Mononuclear cell (primary cell): ENCODE measurements around the gene NUDT8. TPM values are rescaled to one million over a fixed set of nuclear protein-coding genes. Genes with fewer than 3 reads are reported as not detected.

ENCODE experiments used
- H3K27me3 ChIP-seq: 2 replicates; pipeline ENCODE4 v1.6.0; 2011; ENCODE audit warnings: low read length, control low read depth; ENCODE audit not compliant: insufficient read depth
- H3K4me1 ChIP-seq: 2 replicates; pipeline ENCODE4 v1.5.1; 2011; ENCODE audit warnings: mild to moderate bottlenecking, low read length, control low read depth; ENCODE audit not compliant: insufficient read depth
- H3K4me3 ChIP-seq: 2 replicates; pipeline ENCODE4 v1.5.1; 2011; ENCODE audit warnings: mild to moderate bottlenecking, low read length, moderate library complexity
- H3K9me3 ChIP-seq: 2 replicates; pipeline ENCODE4 v1.5.1; 2011; ENCODE audit warnings: low read depth, mild to moderate bottlenecking, control low read depth, low read length
- total RNA-seq: library from RNA; depleted of rRNA; stranded (reverse); fragments of >200 nt; gene quantifications from one replicate; pipeline ENCODE4 v1.2.3, GENCODE V29; 2012

Gene NUDT8
- total RNA-seq, 1 donor: 2.3 TPM

DNA sequence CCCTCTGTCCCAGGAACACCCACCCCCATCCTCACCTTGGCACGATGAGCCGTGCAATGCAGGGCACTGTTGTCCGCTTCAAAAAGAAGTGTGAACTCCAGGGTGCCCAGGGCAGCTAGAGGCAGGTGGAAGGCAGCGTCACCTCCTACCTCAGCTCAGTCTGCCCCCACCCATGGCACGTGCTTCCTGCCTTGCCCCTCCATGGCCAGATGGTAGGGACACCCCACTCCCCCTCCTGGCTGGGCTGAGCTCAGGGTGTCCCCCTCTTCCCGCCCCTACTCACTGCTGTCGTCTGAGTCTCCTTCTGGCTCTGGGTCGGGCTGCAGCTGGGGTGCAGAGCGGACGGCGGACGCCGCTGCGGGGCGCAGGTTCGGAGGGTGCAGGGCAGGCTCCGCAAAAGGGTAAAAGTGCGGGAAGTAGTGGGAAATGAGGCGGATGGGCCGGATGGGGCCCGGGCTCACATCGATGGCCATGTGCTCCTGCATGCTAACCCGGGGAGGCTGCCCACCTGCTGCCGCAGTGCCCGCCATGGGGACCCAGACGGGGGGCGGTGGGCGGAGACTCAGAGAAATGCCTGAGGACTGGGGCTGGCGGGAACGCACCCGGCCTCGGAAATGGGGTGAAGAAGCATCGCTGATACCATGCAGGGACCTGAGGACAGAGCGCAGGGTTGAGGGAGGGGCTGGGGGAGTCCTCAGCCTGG, 13.9 kb downstream of the NUDT8 start:
- no peaks in the 10 kb centered on the region for H3K9me3 ChIP-seq
- H3K4me1 ChIP-seq: peaks cover 39% of the 10 kb centered on the region
- H3K27me3 ChIP-seq: no peaks in the 10 kb centered on the region
- no peak overlapping the region for H3K4me3 ChIP-seq

DNA sequence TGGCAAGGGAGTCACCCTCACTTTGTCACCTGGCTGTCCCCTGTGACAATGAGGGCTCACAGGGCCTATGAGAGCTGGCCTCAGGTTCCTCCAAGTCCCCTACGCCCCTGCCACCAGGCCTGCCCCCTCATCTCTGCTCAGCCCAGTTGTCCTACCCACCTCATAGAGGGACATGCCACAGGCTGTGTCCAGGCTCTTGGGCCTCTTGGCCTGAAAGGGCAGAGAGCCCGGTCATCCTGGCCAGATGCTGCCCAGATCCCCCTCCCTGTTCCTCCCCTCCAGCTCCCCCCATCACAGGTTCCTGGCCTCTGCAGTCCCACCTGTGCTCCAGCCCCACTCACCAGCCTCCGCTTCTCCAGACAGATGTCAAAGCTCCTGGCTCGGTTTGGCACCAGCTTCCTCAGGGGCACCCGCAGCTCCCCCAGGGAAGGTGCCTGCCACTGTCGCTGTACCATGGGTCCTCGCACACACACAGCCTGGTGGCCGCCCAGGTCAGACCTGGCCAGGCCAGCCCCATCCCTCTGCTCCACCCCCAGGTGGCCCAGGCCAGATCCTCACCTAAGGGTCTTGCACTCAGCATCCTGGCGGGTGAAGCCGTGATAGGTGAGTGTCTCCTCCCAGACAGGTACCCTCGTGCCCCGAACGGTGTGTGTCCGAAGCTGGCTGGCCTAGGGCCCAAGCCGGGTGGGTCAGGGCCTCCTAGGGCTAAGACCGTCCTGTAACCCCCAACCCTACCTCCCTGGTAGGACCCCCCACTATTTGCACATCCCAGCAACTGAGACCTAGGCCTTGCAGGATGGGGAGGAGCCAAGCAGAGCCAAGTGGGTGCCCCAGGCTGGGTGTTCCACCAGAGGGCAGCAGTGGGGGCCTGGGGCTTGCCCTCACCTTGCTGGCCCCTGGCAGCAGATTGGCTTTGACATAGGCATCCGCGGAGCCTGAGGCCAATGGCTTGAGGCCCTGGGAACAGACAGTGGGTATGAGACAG, 14.7 kb downstream of the NUDT8 start:
- peaks cover 39% of the 10 kb centered on the region for H3K4me1 ChIP-seq
- H3K4me3 ChIP-seq: no peak overlapping the region
- no peaks in the 10 kb centered on the region for H3K27me3 ChIP-seq
- no peaks in the 10 kb centered on the region for H3K9me3 ChIP-seq

- Histone ChIP-seq H3K9me3 (no peaks in the 10 kb centered on the region), H3K4me3 (peak overlapping the region; percentile 35), H3K4me1 (peaks cover 39% of the 10 kb centered on the region), H3K27me3 (no peaks in the 10 kb centered on the region)
Observed at GRCh38 chr11:67613960-67614715, 15.6 kb downstream of the NUDT8 start.

DNA sequence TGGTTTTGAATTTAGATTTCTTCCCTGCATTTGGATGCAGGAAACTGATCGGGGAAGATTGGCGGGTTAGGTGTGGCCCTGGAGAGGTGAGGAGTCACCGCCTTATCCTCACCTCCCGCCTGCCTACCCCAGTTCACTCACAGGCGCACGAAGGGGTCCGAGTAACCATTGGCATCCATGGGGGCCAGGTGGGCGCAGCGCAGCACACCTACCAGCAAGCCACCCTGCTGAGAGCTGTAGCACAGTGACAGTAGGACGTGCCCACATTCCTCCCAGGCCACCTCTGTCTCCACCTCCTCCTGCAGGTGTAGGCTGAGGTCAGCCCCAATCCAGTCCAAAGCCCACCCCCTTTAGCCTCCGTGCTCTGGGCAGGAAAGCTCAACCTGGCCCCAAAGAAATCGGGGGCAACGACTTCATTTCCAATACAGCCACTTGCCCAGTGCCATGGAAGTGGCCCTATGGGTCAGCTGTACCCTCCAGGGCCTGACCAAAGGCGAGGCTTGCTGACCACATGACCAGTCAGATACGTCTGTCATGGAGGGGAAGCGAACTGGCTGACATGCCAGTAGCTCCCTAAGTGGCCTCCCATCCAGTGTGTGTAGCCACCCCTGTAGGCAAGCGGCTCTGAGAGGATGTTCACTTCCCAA, 16.3 kb downstream of the NUDT8 start:
- Histone ChIP-seq H3K27me3 (no peaks in the 10 kb centered on the region), H3K9me3 (no peaks in the 10 kb centered on the region), H3K4me3 (no peak overlapping the region), H3K4me1 (peaks cover 39% of the 10 kb centered on the region)

GRCh38 chr11:67612751-67613150, 17.0 kb downstream of the NUDT8 start:
- Histone ChIP-seq H3K9me3 (no peaks in the 10 kb centered on the region), H3K4me1 (peaks cover 44% of the 10 kb centered on the region), H3K27me3 (no peaks in the 10 kb centered on the region), H3K4me3 (no peak overlapping the region)

DNA sequence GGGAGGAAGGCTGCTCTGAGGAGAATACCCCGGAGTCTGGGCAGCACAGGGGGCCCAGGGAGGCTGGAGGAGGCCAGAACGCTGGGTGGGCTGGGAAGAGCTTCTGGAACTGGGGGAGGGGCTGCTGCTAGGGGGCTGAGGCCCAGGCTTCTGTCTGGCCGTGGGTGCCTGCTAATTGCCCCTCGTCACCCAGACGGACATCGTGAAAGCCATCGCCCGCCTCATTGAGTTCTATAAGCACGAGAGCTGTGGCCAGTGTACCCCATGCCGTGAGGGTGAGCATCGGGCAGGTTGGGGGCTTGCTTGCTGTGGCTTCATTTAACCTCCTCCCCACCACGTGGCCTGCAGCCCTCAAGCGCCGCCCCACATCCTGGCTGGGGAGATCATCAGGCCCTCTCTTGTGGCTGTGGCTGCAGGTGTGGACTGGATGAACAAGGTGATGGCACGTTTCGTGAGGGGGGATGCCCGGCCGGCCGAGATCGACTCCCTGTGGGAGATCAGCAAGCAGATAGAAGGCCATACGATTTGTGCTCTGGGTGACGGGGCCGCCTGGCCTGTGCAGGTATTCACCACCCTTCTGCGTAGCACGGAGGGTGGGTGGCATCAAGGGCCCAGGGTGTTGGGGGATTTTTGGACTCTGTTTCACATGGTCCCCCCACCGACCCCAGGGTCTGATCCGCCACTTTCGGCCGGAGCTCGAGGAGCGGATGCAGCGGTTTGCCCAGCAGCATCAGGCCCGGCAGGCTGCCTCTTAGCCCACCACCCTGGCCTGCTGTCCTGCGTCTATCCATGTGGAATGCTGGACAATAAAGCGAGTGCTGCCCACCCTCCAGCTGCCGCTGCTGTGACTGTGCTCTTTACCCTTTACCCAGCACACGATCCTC, 17.8 kb downstream of the NUDT8 start:
- no peaks in the 10 kb centered on the region for H3K27me3 ChIP-seq
- peaks cover 51% of the 10 kb centered on the region for H3K4me1 ChIP-seq
- H3K4me3 ChIP-seq: no peak overlapping the region
- no peaks in the 10 kb centered on the region for H3K9me3 ChIP-seq

DNA sequence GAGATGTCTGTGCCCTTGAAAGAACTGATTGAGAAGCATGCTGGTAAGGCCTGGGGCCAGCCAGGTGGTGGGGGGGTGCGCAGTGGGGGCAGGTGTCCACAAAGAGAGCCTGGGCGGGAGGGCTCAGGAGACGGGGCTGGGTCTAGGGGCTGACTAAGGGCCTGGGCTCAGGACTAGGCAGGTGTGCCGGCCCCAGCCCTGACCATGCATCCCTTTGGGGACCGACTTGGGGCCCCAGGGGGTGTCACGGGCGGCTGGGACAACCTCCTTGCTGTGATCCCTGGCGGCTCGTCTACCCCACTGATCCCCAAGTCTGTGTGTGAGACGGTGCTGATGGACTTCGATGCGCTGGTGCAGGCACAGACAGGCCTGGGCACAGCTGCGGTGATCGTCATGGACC, 18.6 kb downstream of the NUDT8 start:
- Histone ChIP-seq H3K4me1 (peaks cover 53% of the 10 kb centered on the region), H3K4me3 (no peak overlapping the region), H3K27me3 (no peaks in the 10 kb centered on the region), H3K9me3 (no peaks in the 10 kb centered on the region)

- no peak overlapping the region for H3K4me3 ChIP-seq
- peaks cover 47% of the 10 kb centered on the region for H3K4me1 ChIP-seq
- no peaks in the 10 kb centered on the region for H3K27me3 ChIP-seq
- H3K9me3 ChIP-seq: no peaks in the 10 kb centered on the region
Observed at GRCh38 chr11:67610302-67610868, 19.4 kb downstream of the NUDT8 start.

DNA sequence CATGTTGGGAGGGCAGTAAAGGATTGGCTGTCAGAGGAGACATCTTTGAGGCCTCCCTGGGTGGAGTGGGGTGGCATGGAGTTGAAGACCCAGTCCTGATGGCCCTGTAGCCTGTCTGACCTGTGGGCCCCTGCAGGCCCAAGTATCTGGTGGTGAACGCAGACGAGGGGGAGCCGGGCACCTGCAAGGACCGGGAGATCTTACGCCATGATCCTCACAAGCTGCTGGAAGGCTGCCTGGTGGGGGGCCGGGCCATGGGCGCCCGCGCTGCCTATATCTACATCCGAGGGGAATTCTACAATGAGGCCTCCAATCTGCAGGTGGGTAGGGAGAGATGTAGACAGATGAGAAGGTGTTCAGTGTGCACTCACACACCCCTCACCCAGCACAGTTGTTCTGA, 20.4 kb downstream of the NUDT8 start:
- H3K4me1 ChIP-seq: peaks cover 36% of the 10 kb centered on the region

GRCh38 chr11:67608486-67608885, 21.3 kb downstream of the NUDT8 start:
- Histone ChIP-seq H3K4me1 (peaks cover 28% of the 10 kb centered on the region), H3K27me3 (no peaks in the 10 kb centered on the region), H3K4me3 (no peak overlapping the region), H3K9me3 (no peaks in the 10 kb centered on the region)

More for the DNA sequence above, 20.4 kb downstream of the NUDT8 start:
- Histone ChIP-seq H3K4me3 (no peak overlapping the region), H3K9me3 (no peaks in the 10 kb centered on the region), H3K27me3 (no peaks in the 10 kb centered on the region)

DNA sequence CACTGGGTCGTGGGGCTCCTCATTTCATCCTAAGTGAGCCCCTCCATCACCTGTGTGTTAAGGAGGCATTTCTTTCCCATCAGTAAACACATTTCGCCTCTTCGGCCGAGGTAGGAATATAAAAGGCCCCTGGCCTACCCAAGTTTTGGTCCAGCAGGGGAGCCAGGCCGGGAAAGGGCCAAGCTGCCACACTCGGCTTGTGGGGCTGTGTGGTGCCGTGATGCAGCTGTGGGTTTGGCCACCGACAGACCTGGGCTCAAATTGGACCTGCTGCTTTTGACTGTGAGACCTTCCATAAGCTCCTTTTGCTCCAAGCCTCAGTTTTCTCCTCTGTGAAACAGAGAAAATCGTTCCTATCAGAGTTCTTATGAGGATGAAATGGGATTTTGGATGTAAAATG, 22.2 kb downstream of the NUDT8 start:
- Histone ChIP-seq H3K4me3 (peak overlapping the region; percentile 76), H3K4me1 (peaks cover 19% of the 10 kb centered on the region), H3K9me3 (no peaks in the 10 kb centered on the region), H3K27me3 (no peaks in the 10 kb centered on the region)

DNA sequence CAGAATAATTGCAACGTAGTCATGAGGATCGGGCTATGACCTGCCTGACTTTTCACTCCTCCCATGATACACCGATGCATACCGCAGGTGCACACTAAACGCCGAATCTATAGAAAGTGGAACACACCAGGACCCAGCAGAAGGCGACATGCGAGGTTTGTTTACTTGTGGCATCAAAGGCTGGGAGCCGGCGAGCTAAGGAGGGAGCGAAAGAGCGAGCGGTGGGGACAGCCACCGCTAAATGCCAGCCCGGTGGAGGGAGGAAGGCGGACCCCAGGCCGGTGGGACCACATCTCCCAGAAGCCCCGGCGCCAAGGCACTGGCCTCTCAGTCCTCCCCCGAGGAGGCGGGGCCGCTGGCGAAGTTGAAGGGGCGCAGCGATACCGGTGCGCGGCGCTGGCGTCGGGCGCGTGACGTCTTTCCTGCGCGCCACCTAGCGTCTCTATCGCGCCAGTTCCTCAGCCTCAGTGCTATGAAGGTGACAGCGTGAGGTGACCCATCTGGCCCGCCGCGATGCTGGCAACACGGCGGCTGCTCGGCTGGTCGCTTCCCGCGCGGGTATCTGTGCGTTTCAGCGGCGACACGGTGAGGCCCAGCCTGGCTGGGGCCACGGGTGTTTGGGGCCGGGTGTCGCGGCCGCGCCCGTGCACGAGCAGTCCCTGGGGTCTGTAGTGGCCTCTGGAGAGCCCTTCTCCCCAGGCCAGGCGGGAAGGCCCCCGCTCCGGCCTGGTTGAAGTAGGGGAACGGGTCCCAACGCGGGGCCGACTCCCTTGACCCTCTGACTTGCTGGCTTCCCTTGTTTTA, 23.0 kb downstream of the NUDT8 start, which contains the start of gene NDUFV1:
NDUFV1 (plus strand) TSS at position 445 of the 804 bp plus-strand sequence; CDS start at position 514, 69 bp downstream.
- Histone ChIP-seq H3K4me1 (peaks cover 19% of the 10 kb centered on the region), H3K27me3 (no peaks in the 10 kb centered on the region), H3K9me3 (no peaks in the 10 kb centered on the region), H3K4me3 (peak within 1 kb of the TSS; percentile 76)

DNA sequence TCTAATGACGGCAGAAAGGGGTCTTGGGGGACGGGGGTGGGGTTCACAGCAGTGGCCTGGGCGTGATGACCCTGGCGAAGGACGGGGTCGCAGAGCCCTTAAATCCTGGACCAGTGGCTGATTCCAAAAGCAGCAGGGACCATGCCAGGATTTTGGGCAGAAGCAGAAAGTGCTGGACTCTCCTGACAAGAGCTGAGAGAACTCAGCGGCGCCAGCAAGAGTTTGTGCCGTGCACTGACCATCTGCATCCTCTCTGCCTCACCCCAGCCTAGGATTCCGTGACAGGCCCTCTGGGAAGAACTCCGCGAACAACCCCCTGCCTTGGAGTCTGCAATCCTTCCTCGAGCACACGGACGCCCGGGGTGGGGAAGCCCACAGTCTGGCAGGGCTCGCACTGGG, 23.6 kb downstream of the NUDT8 start:
- no peaks in the 10 kb centered on the region for H3K27me3 ChIP-seq
- peaks cover 21% of the 10 kb centered on the region for H3K4me1 ChIP-seq
- H3K4me3 ChIP-seq: peak overlapping the region; percentile 76
- H3K9me3 ChIP-seq: no peaks in the 10 kb centered on the region
